GM18873 (cell line): ENCODE results near the gene MALAT1.

Source experiments
- ATAC-seq: cut with Tn5 transposase; IDR thresholded peaks from one replicate; pipeline ENCODE4 v1.9.1; 2021; ENCODE audit warnings: mild to moderate bottlenecking, moderate library complexity, moderate number of reproducible peaks; ENCODE audit not compliant: unreplicated experiment, low FRiP score

The MALAT1 gene

GRCh38 chr11:65554057-65554818 lies 55.4 kb downstream of the MALAT1 start:
- ATAC-seq: no peak

GRCh38 chr11:65554842-65555430 lies 56.1 kb downstream of the MALAT1 start:
- ATAC-seq: no peak

- no peak for ATAC-seq
Observed at GRCh38 chr11:65555693-65556231, 56.9 kb downstream of the MALAT1 start.
